GM18868 (cell line): ENCODE results near the gene CATSPER4.

Experiments
- ATAC-seq: cut with Tn5 transposase; IDR thresholded peaks from one replicate; pipeline ENCODE4 v1.9.1; 2021; ENCODE audit warnings: mild to moderate bottlenecking, moderate library complexity; ENCODE audit not compliant: unreplicated experiment

CATSPER4 gene

GRCh38 chr1:26190373-26190987 lies at the start of gene CATSPER4:
CATSPER4 (plus strand) TSS chr1:26190602; CDS start chr1:26190628, 26 bp downstream.
- no peak for ATAC-seq

- ATAC-seq, result no peak
These were observed 48.2 kb upstream of the CATSPER4 start for GRCh38 chr1:26142159-26142558.

GRCh38 chr1:26145041-26145959 lies 45.1 kb upstream of the CATSPER4 start:
- ATAC-seq, result no peak

GRCh38 chr1:26145960-26146294 lies 44.5 kb upstream of the CATSPER4 start:
- no peak for ATAC-seq

DNA sequence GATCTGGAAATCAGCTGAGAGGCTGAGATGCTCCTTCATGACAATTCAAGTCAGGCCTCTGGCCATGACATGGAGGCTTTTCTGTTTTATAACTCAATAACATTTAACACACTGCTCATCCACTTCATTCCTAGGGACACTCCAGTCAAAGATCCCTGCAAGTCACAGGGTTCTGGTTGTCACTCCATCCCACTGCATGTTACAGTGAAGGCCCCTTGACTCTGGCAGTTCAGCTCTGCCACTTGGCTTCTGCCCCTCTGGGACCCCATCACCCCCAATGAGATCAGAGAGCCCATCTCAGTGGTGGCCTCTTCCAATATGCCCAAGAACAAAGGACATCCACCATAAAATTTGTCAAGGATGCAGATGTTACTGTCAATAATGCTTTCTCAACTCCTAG lies 41.5 kb upstream of the CATSPER4 start:
- ATAC-seq, result no peak

GRCh38 chr1:26153966-26154532 lies 36.4 kb upstream of the CATSPER4 start:
- no peak for ATAC-seq

DNA sequence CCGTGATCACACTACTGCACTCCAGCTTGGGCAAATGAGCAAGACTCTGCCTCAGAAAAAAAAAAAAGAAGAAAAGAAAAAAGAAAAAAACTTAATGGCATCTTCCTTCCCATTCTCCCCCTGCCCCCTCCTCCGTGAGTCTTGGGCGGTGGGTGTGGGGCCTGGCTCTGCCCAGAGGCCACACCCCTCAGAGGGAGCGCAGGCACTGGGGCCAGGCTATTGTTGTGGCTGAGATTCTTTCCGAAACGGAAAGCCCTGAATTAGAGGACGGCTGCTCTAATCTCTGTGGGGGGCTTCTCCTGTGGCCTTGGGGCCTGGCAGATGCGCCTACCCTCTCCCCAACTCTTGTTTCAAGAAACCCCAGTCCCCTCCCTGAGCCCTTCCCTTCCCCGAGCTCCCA lies 35.7 kb upstream of the CATSPER4 start:
- no peak for ATAC-seq

DNA sequence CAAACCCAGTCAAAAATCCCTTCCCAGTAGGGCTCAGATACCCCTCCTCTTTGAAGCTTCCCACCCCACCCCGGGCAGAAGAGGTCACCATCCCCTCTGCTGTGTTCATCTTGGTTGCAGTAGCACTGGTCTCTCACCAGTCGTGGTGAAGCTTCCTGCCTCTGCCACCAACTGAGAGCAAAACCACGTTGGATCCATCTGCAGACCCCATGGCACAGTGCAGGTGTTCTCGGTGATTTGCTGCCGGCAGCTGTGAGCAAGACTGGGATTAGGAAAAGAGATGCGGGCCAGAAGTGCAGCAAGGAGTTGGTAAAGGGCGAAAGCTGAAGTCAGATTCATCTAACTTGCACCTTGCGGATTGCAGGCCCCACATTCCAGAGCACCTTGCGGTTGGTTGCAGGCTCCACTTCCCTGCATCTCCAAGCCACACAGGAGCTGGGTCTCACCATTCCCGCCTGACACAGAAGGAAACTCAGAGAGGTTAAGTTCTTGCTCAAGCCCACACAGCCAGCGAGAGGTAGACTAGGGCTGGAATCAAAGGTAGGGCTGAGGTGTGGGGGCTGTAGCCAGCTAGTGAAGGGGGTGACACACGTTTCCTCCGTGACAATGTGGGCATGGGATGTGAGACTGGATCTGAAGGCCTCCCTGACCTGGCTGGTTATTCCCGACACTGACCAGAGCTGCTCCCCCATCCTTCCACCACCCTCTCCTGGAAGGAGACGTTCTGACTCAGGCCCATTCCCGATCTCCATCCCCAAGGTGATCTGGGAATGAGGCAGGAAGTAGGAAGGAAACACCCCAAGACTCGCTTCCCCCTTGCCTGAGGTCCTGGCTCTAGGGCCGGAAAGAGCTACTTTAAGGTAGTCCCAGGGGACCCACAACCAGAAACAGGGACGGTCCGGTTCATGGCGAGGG lies 34.8 kb upstream of the CATSPER4 start:
- no peak for ATAC-seq

DNA sequence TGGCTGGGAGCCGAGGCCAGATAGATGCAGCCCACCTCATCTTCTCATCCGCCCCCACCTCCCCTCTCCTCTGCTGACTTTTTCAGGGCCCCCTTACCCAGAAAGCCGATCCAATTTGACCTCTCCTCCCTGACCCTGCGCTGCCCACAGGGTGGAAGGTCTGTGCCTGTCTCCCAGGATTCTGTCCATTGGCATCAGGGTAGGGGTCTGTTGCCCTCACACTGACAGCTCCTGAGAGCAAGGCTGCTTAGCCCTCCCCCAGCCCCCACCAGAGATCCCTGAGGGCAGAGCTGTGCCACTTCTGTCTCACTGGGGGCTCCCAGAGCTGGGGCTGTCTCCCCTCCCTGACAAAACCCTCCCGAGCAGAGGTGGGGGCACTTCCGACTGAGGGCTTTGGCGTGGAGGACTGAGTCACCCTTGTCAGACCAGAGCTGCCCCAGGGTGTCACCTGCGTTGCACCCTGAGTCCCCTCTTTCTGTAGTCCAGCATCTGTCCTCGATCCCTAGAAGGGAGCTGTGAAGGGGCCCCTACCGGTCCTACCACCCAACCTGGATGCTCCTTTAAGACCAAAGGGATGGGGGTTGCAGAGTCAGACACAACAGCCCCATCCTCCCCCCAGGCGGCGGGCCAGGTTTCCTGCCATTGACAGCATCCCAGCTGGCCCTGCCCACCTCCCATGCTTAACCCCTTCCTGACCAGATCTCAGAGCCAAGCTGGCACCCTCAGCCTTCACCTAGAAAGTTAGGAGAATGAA lies 33.9 kb upstream of the CATSPER4 start:
- no peak for ATAC-seq

- ATAC-seq, result no peak
These were observed 32.0 kb upstream of the CATSPER4 start for GRCh38 chr1:26158271-26158907.

GRCh38 chr1:26158908-26159742 lies 31.3 kb upstream of the CATSPER4 start, which contains the start of gene FAM110D:
FAM110D (plus strand) TSS chr1:26159079; CDS start chr1:26161292, 2,213 bp downstream.
- ATAC-seq, result no peak

- ATAC-seq, result no peak
These were observed 30.7 kb upstream of the CATSPER4 start for GRCh38 chr1:26159743-26160039.

GRCh38 chr1:26160527-26161414 lies 29.6 kb upstream of the CATSPER4 start:
- ATAC-seq, result no peak

DNA sequence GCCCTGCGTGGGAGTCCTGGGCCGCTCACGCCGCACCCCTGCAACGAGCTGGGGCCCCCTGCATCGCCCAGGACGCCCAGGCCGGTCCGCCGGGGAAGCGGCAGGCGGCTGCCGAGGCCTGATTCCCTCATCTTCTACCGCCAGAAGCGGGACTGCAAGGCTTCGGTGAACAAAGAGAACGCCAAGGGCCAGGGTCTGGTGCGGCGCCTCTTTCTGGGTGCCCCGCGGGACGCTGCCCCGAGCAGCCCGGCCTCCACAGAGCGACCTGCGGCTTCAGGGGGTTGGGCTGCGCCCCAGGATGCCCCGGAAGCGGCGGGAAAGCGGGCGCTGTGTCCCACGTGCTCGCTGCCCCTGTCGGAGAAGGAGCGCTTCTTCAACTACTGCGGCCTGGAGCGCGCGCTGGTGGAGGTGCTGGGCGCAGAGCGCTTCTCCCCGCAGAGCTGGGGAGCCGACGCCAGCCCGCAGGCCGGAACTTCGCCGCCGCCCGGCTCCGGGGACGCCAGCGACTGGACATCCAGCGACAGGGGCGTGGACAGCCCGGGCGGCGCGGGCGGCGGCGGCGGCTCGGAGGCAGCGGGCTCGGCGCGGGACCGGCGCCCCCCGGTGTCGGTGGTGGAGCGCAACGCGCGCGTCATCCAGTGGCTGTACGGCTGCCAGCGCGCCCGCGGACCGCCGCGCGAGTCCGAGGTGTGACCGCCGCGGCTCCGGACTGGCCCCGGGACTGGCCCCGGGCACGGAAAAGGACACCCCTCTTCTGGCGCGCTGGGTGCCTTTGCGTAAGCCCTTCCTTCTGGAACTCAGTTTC lies 28.8 kb upstream of the CATSPER4 start:
- no peak for ATAC-seq

- ATAC-seq, result no peak
These were observed 28.1 kb upstream of the CATSPER4 start for GRCh38 chr1:26162220-26162709.

GRCh38 chr1:26163684-26164035 lies 26.7 kb upstream of the CATSPER4 start:
- ATAC-seq, result no peak
